Measurements from ENCODE around the gene SHANK1.

The SHANK1 gene

GRCh38 chr19:50662651-50663481 lies 56.7 kb downstream of the SHANK1 start:
- CTCF ChIA-PET = interaction anchor here (0.6 kb wide), 1 partner anchor 31 kb away, joined by 4 read pairs; no protein-coding TSS in a partner anchor
- POLR2A ChIA-PET (ENCODE audit: low non-redundant PET) = no interaction called here
- DNase-seq (ENCODE audit: low spot score) = no peak

GRCh38 chr19:50661766-50662650 lies 57.6 kb downstream of the SHANK1 start:
- no peak for TF ChIP-seq CTCF (conservative IDR thresholded peaks at IDR 0.05; ENCODE audit: low read depth)
- CTCF ChIA-PET = no interaction called here
- POLR2A ChIA-PET (ENCODE audit: low non-redundant PET) = no interaction called here
- no peak overlapping the region for H3K27ac ChIP-seq
- no peak for DNase-seq (ENCODE audit: low spot score)

More at GRCh38 chr19:50662651-50663481, 56.7 kb downstream of the SHANK1 start:
- no peak overlapping the region for H3K27ac ChIP-seq
- no peak for TF ChIP-seq CTCF (conservative IDR thresholded peaks at IDR 0.05; ENCODE audit: low read depth)

GRCh38 chr19:50661023-50661422 lies 58.6 kb downstream of the SHANK1 start:
- no peak for TF ChIP-seq CTCF (conservative IDR thresholded peaks at IDR 0.05; ENCODE audit: low read depth)
- no peak overlapping the region for H3K27ac ChIP-seq
- POLR2A ChIA-PET (ENCODE audit: low non-redundant PET) = no interaction called here
- no peak for DNase-seq (ENCODE audit: low spot score)
- CTCF ChIA-PET = no interaction called here

GRCh38 chr19:50660088-50660366 lies 59.6 kb downstream of the SHANK1 start:
- no peak for DNase-seq (ENCODE audit: low spot score)
- TF ChIP-seq CTCF (conservative IDR thresholded peaks at IDR 0.05; ENCODE audit: low read depth) = no peak
- CTCF ChIA-PET = interaction anchor here (0.7 kb wide), 1 partner anchor 262 kb away, joined by 3 read pairs; no protein-coding TSS in a partner anchor
- no peak overlapping the region for H3K27ac ChIP-seq
- POLR2A ChIA-PET (ENCODE audit: low non-redundant PET) = interaction anchor here (0.7 kb wide), 1 partner anchor 133 kb away, joined by 6 read pairs; no protein-coding TSS in a partner anchor

- TF ChIP-seq CTCF (conservative IDR thresholded peaks at IDR 0.05; ENCODE audit: low read depth) = no peak
- CTCF ChIA-PET = interaction anchor here (0.7 kb wide), 1 partner anchor 262 kb away, joined by 3 read pairs; no protein-coding TSS in a partner anchor
- POLR2A ChIA-PET (ENCODE audit: low non-redundant PET) = interaction anchor here (0.7 kb wide), 1 partner anchor 133 kb away, joined by 6 read pairs; no protein-coding TSS in a partner anchor
- DNase-seq (ENCODE audit: low spot score) = no peak
- H3K27ac ChIP-seq = no peak overlapping the region
These were observed 60.1 kb downstream of the SHANK1 start for GRCh38 chr19:50659318-50660087.

All from RWPE1 (cell line).